BLaER1 (cell line): ENCODE data around the gene CD207.
"Not testable (repeated sequence)": the region's sequence is repeated elsewhere in the genome, so short reads cannot be mapped to it uniquely, and the experiment has no call there.

ENCODE experiments used
- H3K27ac ChIP-seq: shearing (Covaris generic); formaldehyde crosslinking; 2 replicates; pipeline ENCODE4 v1.8.1; 2022
- H3K27me3 ChIP-seq: shearing (Covaris generic); formaldehyde crosslinking; 2 replicates; pipeline ENCODE4 v1.8.1; 2022
- H3K36me3 ChIP-seq: shearing (Covaris generic); formaldehyde crosslinking; 2 replicates; pipeline ENCODE4 v1.8.1; 2022
- H3K4me1 ChIP-seq: shearing (Covaris generic); formaldehyde crosslinking; 2 replicates; pipeline ENCODE4 v1.8.1; 2022
- H3K4me2 ChIP-seq: shearing (Covaris generic); formaldehyde crosslinking; 2 replicates; pipeline ENCODE4 v1.8.1; 2022
- H3K4me3 ChIP-seq: shearing (Covaris generic); formaldehyde crosslinking; 2 replicates; pipeline ENCODE4 v1.8.1; 2022
- H3K9ac ChIP-seq: shearing (Covaris generic); formaldehyde crosslinking; 2 replicates; pipeline ENCODE4 v1.8.1; 2022
- H3K9me3 ChIP-seq: shearing (Covaris generic); formaldehyde crosslinking; 2 replicates; pipeline ENCODE4 v1.8.1; 2022
- H4K20me1 ChIP-seq: shearing (Covaris generic); formaldehyde crosslinking; 2 replicates; pipeline ENCODE4 v1.8.1; 2022
- Cebpa-rat ChIP-seq: shearing (Covaris generic); IDR thresholded peaks from 2 replicates; pipeline ENCODE4 v1.8.1; 2022

The CD207 gene

GRCh38 chr2:70816726-70817125, 18.9 kb downstream of the CD207 start:
- Histone ChIP-seq H3K27ac (no peak overlapping the region), H4K20me1 (no peaks in the 10 kb centered on the region), H3K4me1 (no peaks in the 10 kb centered on the region), H3K36me3 (no peaks in the 10 kb centered on the region), H3K4me2 (no peak overlapping the region), H3K9me3 (no peaks in the 10 kb centered on the region), H3K9ac (no peak overlapping the region), H3K27me3 (no peaks in the 10 kb centered on the region), H3K4me3 (no peak overlapping the region)
- no peak for TF ChIP-seq Cebpa-rat

- TF ChIP-seq Cebpa-rat, result no peak
- Histone ChIP-seq H3K4me2 (no peak overlapping the region), H3K9me3 (no peaks in the 10 kb centered on the region), H3K9ac (no peak overlapping the region), H3K4me1 (peaks cover 6% of the 10 kb centered on the region; the same call in 1 of the 2 replicates), H3K27me3 (no peaks in the 10 kb centered on the region), H3K27ac (no peak overlapping the region), H4K20me1 (no peaks in the 10 kb centered on the region), H3K4me3 (no peak overlapping the region), H3K36me3 (no peaks in the 10 kb centered on the region)
Measured at GRCh38 chr2:70808983-70809958, 26.3 kb downstream of the CD207 start.

- Histone ChIP-seq H3K4me3 (no peak overlapping the region), H3K4me1 (peaks cover 6% of the 10 kb centered on the region; the same call in 1 of the 2 replicates), H4K20me1 (no peaks in the 10 kb centered on the region), H3K27me3 (no peaks in the 10 kb centered on the region), H3K27ac (no peak overlapping the region), H3K9ac (no peak overlapping the region), H3K9me3 (no peaks in the 10 kb centered on the region), H3K4me2 (no peak overlapping the region), H3K36me3 (no peaks in the 10 kb centered on the region)
- TF ChIP-seq Cebpa-rat, result no peak
Measured at GRCh38 chr2:70807828-70808118, 27.8 kb downstream of the CD207 start.

GRCh38 chr2:70807102-70807827, 28.4 kb downstream of the CD207 start:
- Histone ChIP-seq H3K4me2 (no peak overlapping the region), H3K27ac (no peak overlapping the region), H3K27me3 (no peaks in the 10 kb centered on the region), H3K9me3 (no peaks in the 10 kb centered on the region), H3K4me1 (peaks cover 6% of the 10 kb centered on the region; the same call in 1 of the 2 replicates), H3K4me3 (no peak overlapping the region), H3K36me3 (no peaks in the 10 kb centered on the region), H3K9ac (no peak overlapping the region), H4K20me1 (no peaks in the 10 kb centered on the region)
- TF ChIP-seq Cebpa-rat, result no peak

- no peaks in the 10 kb centered on the region for H3K27me3 ChIP-seq
- peaks cover 6% of the 10 kb centered on the region; the same call in 1 of the 2 replicates for H3K4me1 ChIP-seq
- no peak overlapping the region for H3K4me3 ChIP-seq
- no peaks in the 10 kb centered on the region for H3K36me3 ChIP-seq
- H3K4me2 ChIP-seq, result no peak overlapping the region
- no peak overlapping the region for H3K27ac ChIP-seq
- no peaks in the 10 kb centered on the region for H4K20me1 ChIP-seq
- no peak overlapping the region for H3K9ac ChIP-seq
- TF ChIP-seq Cebpa-rat, result no peak
- no peaks in the 10 kb centered on the region for H3K9me3 ChIP-seq
Measured at GRCh38 chr2:70806620-70807019, 29.0 kb downstream of the CD207 start.

GRCh38 chr2:70806013-70806412, 29.6 kb downstream of the CD207 start:
- Histone ChIP-seq H3K9me3 (no peaks in the 10 kb centered on the region; the same call in 1 of the 2 replicates), H3K4me3 (no peak overlapping the region), H3K4me2 (no peak overlapping the region), H3K9ac (no peak overlapping the region), H3K27me3 (no peaks in the 10 kb centered on the region), H3K4me1 (peaks cover 6% of the 10 kb centered on the region; the same call in 1 of the 2 replicates), H4K20me1 (no peaks in the 10 kb centered on the region), H3K36me3 (no peaks in the 10 kb centered on the region), H3K27ac (no peak overlapping the region)
- TF ChIP-seq Cebpa-rat, result no peak

GRCh38 chr2:70801607-70802263, 33.9 kb downstream of the CD207 start:
- no peak overlapping the region for H3K4me3 ChIP-seq
- no peak overlapping the region for H3K4me2 ChIP-seq
- H3K27ac ChIP-seq, result no peak overlapping the region
- H3K27me3 ChIP-seq, result no peaks in the 10 kb centered on the region
- H3K36me3 ChIP-seq, result no peaks in the 10 kb centered on the region
- peaks cover 22% of the 10 kb centered on the region for H3K9me3 ChIP-seq
- H4K20me1 ChIP-seq, result no peaks in the 10 kb centered on the region
- TF ChIP-seq Cebpa-rat, result no peak
- no peak overlapping the region for H3K9ac ChIP-seq
- peaks cover 4% of the 10 kb centered on the region; the same call in 1 of the 2 replicates for H3K4me1 ChIP-seq

GRCh38 chr2:70799706-70800105, 35.9 kb downstream of the CD207 start:
- no peak for TF ChIP-seq Cebpa-rat
- Histone ChIP-seq H3K27ac (no peak overlapping the region), H3K9me3 (peaks cover 22% of the 10 kb centered on the region), H3K4me2 (no peak overlapping the region), H3K36me3 (no peaks in the 10 kb centered on the region), H4K20me1 (no peaks in the 10 kb centered on the region), H3K4me1 (no peaks in the 10 kb centered on the region), H3K4me3 (no peak overlapping the region), H3K27me3 (no peaks in the 10 kb centered on the region), H3K9ac (no peak overlapping the region)

GRCh38 chr2:70797996-70798395, 37.6 kb downstream of the CD207 start:
- H3K4me3 ChIP-seq, H3K27ac ChIP-seq, H3K27me3 ChIP-seq, H3K4me2 ChIP-seq, H3K9ac ChIP-seq, H3K4me1 ChIP-seq, H4K20me1 ChIP-seq, H3K36me3 ChIP-seq: not testable (repeated sequence)
- peaks cover 22% of the 10 kb centered on the region for H3K9me3 ChIP-seq

GRCh38 chr2:70797506-70797905, 38.1 kb downstream of the CD207 start:
- H3K9me3 ChIP-seq, result peaks cover 22% of the 10 kb centered on the region
- no peak overlapping the region for H3K4me3 ChIP-seq
- H3K36me3 ChIP-seq, result no peaks in the 10 kb centered on the region
- no peak for TF ChIP-seq Cebpa-rat
- H3K4me2 ChIP-seq, result no peak overlapping the region
- H3K27ac ChIP-seq, result no peak overlapping the region
- H3K4me1 ChIP-seq, result no peaks in the 10 kb centered on the region
- H4K20me1 ChIP-seq, result no peaks in the 10 kb centered on the region
- no peaks in the 10 kb centered on the region for H3K27me3 ChIP-seq
- H3K9ac ChIP-seq, result no peak overlapping the region
